T-helper 1 cell treated with Interleukin-12 subunit alpha and Interleukin-12 subunit beta and Interleukin-4 antibody, amounts not matched to agents 30 ng/mL and 1 ng/mL, for 36 hours (primary cell): ENCODE data around the gene EPHA6. TPM values are rescaled to one million over a fixed set of nuclear protein-coding genes. Genes with fewer than 3 reads are reported as not detected.
"Not testable (repeated sequence)": the region's sequence is repeated elsewhere in the genome, so short reads cannot be mapped to it uniquely, and the experiment has no call there.

ENCODE experiments used
- intact Hi-C: fragments of 100-400 bp; cut with micrococcal nuclease; formaldehyde crosslinking; loops from one replicate; pipeline ENCODE4 v1.15.1; 2024
- total RNA-seq: library from RNA; stranded (reverse); gene quantifications from 2 replicates; pipeline ENCODE4 v1.2.3, GENCODE V29; 2022

The EPHA6 gene
- total RNA-seq, 1 donor from 2014 or later: not detected

DNA sequence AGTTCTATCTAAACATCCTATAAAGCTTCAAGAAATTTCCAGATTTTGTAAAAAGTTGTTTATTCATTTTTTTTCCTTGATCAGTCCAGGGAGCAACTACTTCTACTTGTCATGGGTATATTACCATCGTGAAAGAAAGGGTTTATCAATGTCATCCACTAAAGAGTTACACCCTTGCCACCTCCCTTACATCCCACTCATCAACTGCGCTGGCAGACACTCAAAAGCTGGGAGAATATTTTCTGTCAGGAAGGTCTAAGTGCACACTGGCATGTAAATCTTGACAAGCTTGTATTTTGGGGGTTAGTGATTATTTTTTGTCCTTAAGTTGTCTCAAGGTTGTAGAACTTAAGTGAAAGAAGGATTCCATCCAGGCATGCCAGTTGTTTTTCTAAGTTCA is 761.8 kb downstream of the EPHA6 start:
- intact Hi-C loops: no loop called here

DNA sequence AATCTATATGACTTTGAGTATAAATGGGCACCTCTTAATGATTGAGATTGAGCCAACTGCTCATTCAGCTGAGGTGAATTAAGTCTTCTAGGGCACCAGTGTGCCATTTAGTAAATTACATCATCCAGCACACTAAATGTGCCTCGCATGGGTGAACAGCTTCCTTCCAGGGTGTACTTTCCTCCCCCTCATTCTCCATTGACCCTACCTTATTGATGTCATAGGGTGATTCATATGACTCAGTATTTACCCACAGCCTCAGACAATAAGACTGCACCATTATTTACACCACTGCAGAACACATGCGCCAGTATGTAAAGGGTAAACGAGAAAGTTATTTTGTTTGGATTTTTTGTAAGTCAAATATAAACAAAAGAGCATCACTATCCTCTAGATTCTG is 765.0 kb downstream of the EPHA6 start:
- intact Hi-C loops: no loop called here

GRCh38 chr3:97610626-97611025 is 796.2 kb downstream of the EPHA6 start:
- intact Hi-C loops: no loop called here

GRCh38 chr3:97612632-97613031 is 798.2 kb downstream of the EPHA6 start:
- intact Hi-C loops: no loop called here

- intact Hi-C loops: no loop called here
These were observed 798.7 kb downstream of the EPHA6 start for GRCh38 chr3:97613139-97613538.

DNA sequence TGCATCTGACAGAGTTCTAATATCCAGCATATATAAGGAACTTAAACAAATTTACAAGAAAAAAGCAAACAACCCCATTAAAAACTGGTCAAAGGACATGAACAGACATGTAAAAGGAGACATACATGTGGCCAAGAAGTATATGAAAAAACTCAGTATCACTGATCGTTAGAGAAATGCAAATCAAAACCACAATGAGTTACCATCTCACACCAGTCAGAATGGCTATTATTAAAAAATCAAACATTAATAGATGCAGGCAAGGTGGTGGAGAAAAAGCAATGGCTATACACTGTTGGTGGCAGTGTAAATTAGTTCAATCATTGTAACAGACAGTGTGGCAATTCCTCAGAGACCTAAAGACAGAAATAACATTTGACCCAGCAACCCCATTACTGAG is 806.1 kb downstream of the EPHA6 start:
- intact Hi-C loops: not testable (repeated sequence)

- intact Hi-C loops: no loop called here
These were observed 822.1 kb downstream of the EPHA6 start for GRCh38 chr3:97636465-97636864.

DNA sequence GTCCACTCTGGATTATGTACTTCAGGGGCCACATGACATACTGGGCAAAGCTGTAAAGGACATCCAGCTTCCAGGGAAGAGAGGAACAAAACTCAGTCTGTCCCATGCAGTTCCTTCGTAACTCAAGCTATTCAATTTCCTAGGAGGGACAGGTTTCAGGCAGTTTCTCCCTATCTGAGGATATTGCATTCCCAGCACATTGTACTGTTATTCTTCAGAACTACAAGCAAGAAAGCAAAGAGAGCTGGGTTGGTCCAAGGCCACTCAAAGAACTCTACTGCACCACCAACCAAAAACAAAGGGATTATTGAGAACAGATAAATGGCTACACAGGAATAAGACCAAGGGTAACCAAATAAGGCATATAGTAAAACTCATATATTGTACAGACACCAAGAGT is 832.5 kb downstream of the EPHA6 start:
- intact Hi-C loops: no loop called here

GRCh38 chr3:97647441-97647982 is 833.1 kb downstream of the EPHA6 start:
- intact Hi-C loops: no loop called here

DNA sequence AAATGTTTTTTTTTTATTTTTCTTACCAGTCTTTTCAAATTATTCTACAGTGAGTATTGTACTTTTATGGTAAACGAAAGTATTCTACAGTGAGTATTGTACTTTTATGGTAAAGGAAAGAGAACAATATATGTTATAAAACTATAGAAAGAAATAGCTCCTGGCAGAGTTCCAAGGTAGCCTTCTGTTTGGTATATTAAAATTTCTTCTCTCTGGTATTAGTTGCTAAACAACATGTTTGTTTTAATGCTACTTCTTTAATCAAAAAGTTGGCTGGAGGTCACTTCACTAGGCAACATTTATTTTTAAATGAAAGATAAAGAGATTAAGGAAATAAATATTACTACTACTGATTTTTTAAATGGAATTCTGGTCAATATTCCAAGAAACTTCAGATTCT is 841.6 kb downstream of the EPHA6 start:
- intact Hi-C loops: loop anchor here (5.0 kb wide), 1 partner anchor 794 kb away; no protein-coding TSS in a partner anchor

GRCh38 chr3:97656638-97657037 is 842.2 kb downstream of the EPHA6 start:
- intact Hi-C loops: loop anchor here (5.0 kb wide), 1 partner anchor 794 kb away; no protein-coding TSS in a partner anchor

DNA sequence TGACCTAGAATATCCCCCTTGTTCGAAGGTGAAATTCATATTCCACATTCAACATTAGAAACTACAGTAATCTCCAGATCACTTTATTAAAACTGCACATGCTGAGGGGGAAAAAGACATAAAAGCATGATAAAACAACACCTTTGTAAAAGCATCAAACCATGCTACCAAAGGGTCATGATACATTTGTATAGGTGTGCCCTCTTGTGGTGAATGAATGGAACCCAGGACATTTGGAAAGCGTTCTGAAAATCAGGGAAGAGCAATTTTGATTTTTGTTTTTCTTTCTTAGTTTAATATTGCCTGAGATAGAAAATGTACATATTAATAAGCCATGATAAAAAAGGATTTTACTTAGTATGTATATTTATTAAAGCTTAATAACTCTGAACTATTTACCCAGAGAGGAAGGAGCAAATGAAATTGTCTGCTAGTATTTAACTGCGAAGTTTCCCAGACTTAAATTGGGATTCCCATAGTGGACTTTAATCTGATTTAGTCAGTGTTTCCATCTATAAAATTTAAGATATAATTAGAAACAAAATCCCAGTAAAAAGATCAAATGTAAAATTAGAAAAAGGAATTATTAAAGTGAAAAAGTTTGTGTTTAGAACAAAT is 844.4 kb downstream of the EPHA6 start:
- intact Hi-C loops: loop anchor here (5.0 kb wide), 1 partner anchor 796 kb away; no protein-coding TSS in a partner anchor

GRCh38 chr3:97662264-97662663 is 847.9 kb downstream of the EPHA6 start:
- intact Hi-C loops: no loop called here

DNA sequence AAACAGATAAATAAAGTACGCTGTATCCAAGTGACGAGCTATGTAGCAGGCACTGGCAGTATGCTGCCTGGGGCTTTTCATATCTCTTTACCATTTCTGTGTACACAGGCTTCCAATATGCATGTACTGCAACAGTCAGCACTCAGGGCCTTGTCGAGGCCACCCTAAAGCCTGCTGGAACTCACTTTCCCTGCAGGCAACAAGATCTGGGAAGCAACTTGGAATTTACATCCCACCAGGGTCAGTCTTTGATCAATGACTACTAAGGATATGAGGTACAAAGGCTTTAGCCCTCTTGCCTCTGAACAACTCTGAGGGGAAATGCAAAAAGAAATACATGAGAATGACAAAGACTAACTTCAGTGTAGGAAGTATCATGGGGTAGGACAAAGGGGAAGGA is 848.4 kb downstream of the EPHA6 start:
- intact Hi-C loops: no loop called here

GRCh38 chr3:97665896-97666295 is 851.5 kb downstream of the EPHA6 start:
- intact Hi-C loops: no loop called here

DNA sequence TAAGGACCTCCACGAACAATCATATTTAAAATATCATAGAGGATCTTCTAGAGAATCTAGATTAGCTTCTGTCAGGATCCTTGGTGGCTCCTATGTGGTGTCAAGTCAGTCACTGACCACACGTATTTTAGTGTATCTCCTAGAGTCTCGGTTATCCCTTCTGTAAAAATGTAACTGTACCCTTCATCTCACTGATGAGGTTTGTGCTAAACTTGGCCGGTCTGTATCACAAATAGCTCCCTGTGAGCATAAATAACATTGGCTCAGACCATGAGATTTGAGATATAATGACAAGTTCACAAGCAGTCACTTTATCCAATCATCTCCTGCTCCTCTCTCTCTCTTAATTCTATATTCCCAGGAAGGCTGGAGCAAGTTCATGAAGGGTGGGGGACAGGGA is 856.6 kb downstream of the EPHA6 start:
- intact Hi-C loops: no loop called here

GRCh38 chr3:97673357-97673997 is 859.1 kb downstream of the EPHA6 start:
- intact Hi-C loops: no loop called here

- intact Hi-C loops: no loop called here
These were observed 860.1 kb downstream of the EPHA6 start for GRCh38 chr3:97674461-97674860.

GRCh38 chr3:97680210-97680609 is 865.8 kb downstream of the EPHA6 start:
- intact Hi-C loops: no loop called here

GRCh38 chr3:97680696-97681095 is 866.3 kb downstream of the EPHA6 start:
- intact Hi-C loops: no loop called here

DNA sequence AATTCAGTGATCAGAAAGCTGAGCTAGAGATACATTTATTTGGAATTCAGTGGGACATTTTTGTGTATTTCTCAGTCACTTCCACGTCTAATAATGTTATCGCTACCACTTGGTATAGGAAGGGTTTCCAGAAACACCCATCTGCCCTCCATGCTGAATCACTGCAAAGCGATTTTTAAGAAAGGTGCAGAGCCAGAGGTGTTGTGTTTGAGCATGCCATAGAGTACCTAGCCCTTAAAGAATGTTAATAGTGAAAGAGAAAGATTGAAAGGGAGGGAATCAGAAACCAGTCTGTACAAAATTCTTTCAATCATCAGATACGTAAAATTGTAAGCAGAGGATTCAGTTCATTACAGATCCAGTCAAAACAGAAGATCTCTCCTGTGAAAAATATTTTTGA is 870.1 kb downstream of the EPHA6 start:
- intact Hi-C loops: no loop called here

DNA sequence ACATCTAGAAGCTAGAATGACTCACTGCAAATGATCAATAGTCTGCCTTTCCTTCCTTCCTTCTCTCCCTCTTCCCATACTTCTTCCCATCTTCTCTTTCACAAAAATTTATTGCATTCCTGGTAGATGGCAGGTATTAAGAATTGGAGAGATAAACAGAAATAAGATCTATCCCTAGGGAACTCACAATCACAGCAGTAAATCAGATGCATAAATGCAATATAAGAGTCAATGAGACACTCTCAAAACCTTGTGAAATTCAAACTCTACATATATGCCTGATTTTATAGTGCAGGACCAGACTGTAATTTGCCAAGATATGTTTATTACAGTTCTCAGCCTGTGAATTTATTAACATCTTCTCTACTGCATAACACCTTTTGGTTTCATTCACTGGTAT is 871.9 kb downstream of the EPHA6 start:
- intact Hi-C loops: no loop called here

- intact Hi-C loops: no loop called here
These were observed 873.3 kb downstream of the EPHA6 start for GRCh38 chr3:97687734-97688133.
